ENCODE data around the gene UGT1A9. TPM values are rescaled to one million over a fixed set of nuclear protein-coding genes. Genes with fewer than 3 reads are reported as not detected.

UGT1A9 gene
- total RNA-seq, 2 donors from 2014 or later: 2.0 to 2.3 TPM

GRCh38 chr2:233705911-233706506, 34.3 kb downstream of the UGT1A9 start:
- Histone ChIP-seq H3K9ac (ENCODE audit: low read depth in 2 of 2, low read length in 2 of 2) (no peak overlapping the region), H3K4me1 (no peaks in the 10 kb centered on the region), H3K9me3 (no peaks in the 10 kb centered on the region), H3K27me3 (no peaks in the 10 kb centered on the region), H3K4me3 (no peak overlapping the region), H3K36me3 (no peaks in the 10 kb centered on the region), H3K27ac (no peak overlapping the region)
- intact Hi-C loops (cut with DNase I): no loop called here
- no peak for DNase-seq
- no peak for TF ChIP-seq CTCF (IDR thresholded peaks at IDR 0.05)

- no peak overlapping the region for H3K4me3 ChIP-seq
- H3K9me3 ChIP-seq: no peaks in the 10 kb centered on the region
- H3K27me3 ChIP-seq: no peaks in the 10 kb centered on the region
- no peaks in the 10 kb centered on the region for H3K36me3 ChIP-seq
- H3K9ac ChIP-seq (ENCODE audit: low read depth in 2 of 2, low read length in 2 of 2): no peak overlapping the region
- no peaks in the 10 kb centered on the region for H3K4me1 ChIP-seq
- no peak for DNase-seq
- no peak overlapping the region for H3K27ac ChIP-seq
- intact Hi-C loops (cut with DNase I): no loop called here
- no peak for TF ChIP-seq CTCF (IDR thresholded peaks at IDR 0.05)
Measured at GRCh38 chr2:233706720-233707119, 35.0 kb downstream of the UGT1A9 start.

- Histone ChIP-seq H3K27ac (no peak overlapping the region), H3K9me3 (no peaks in the 10 kb centered on the region), H3K36me3 (no peaks in the 10 kb centered on the region), H3K27me3 (no peaks in the 10 kb centered on the region), H3K4me3 (no peak overlapping the region), H3K4me1 (no peaks in the 10 kb centered on the region), H3K9ac (ENCODE audit: low read depth in 2 of 2, low read length in 2 of 2) (no peak overlapping the region)
- DNase-seq: no peak
- TF ChIP-seq CTCF (IDR thresholded peaks at IDR 0.05): no peak
- intact Hi-C loops (cut with DNase I): no loop called here
Measured at GRCh38 chr2:233707940-233708644, 36.4 kb downstream of the UGT1A9 start.

- Histone ChIP-seq H3K4me1 (no peaks in the 10 kb centered on the region), H3K4me3 (no peak overlapping the region), H3K9me3 (no peaks in the 10 kb centered on the region), H3K9ac (ENCODE audit: low read depth in 2 of 2, low read length in 2 of 2) (no peak overlapping the region), H3K27ac (no peak overlapping the region), H3K27me3 (no peaks in the 10 kb centered on the region), H3K36me3 (no peaks in the 10 kb centered on the region)
- no peak for DNase-seq
- intact Hi-C loops (cut with DNase I): no loop called here
- no peak for TF ChIP-seq CTCF (IDR thresholded peaks at IDR 0.05)
Measured at GRCh38 chr2:233708942-233709341, 37.2 kb downstream of the UGT1A9 start.

- peak; percentile 88 for DNase-seq
- H3K36me3 ChIP-seq: no peaks in the 10 kb centered on the region
- peak; percentile 78 for TF ChIP-seq CTCF (IDR thresholded peaks at IDR 0.05)
- H3K4me3 ChIP-seq: no peak overlapping the region
- H3K27ac ChIP-seq: no peak overlapping the region
- H3K4me1 ChIP-seq: no peaks in the 10 kb centered on the region
- H3K27me3 ChIP-seq: no peaks in the 10 kb centered on the region
- no peak overlapping the region for H3K9ac ChIP-seq (ENCODE audit: low read depth in 2 of 2, low read length in 2 of 2)
- no peaks in the 10 kb centered on the region for H3K9me3 ChIP-seq
- intact Hi-C loops (cut with DNase I): loop anchor here (10.0 kb wide), 2 partner anchors 247 to 427 kb away; no protein-coding TSS in a partner anchor
Measured at GRCh38 chr2:233711312-233712008, 39.8 kb downstream of the UGT1A9 start.

All from colonic mucosa (tissue), 4 donors.